GM19193 (cell line): ENCODE measurements around the gene TMEM260.

ENCODE experiments used
- POLR2A ChIP-seq: IDR thresholded peaks from 4 replicates; pipeline ENCODE4 v1.6.1; 2011; ENCODE audit not compliant: insufficient read depth, insufficient read length; ENCODE audit errors: extremely low read depth

Gene TMEM260

GRCh38 chr14:56648508-56649301, 69.1 kb downstream of the TMEM260 start:
- no peak for TF ChIP-seq POLR2A

DNA sequence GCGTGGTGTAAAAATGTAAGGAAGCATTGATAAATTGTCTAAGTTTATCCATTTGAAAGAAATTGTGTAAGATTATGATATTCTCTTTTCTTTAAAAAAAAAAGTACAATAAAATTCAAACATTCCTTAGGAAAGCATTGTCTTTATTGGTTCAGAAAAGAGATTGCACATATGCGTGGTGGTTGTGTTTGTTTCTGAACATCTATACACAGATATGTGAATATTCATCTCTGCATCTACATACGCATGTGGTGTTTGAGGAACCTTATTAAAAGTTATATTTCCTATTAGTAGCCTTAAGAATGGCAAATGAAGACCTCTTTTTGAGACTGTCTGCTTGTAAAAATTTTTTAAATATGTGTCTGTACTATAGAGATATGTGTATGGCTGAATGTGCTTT, 69.8 kb downstream of the TMEM260 start:
- no peak for TF ChIP-seq POLR2A

DNA sequence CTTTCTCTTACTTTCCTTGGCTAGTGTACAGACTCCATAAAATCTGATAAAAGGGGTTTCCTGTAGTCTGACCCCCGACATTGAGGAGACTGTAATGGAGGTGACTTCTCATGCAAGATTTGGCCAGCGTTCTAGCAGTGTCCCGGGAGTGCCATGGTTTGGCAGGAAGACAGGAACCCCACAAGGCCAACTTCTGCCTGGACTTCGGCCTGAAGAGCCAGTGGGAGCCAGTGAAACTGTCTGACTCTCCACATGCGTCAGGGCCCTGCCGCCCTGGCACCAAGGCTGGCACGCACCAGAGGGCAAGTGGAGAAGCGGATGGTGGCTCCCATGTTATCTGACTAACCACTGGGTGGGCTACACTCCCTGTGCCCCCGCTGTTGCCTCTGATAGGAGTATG, 70.5 kb downstream of the TMEM260 start:
- no peak for TF ChIP-seq POLR2A

- TF ChIP-seq POLR2A, result no peak
Observed at GRCh38 chr14:56650979-56651378, 71.4 kb downstream of the TMEM260 start.

DNA sequence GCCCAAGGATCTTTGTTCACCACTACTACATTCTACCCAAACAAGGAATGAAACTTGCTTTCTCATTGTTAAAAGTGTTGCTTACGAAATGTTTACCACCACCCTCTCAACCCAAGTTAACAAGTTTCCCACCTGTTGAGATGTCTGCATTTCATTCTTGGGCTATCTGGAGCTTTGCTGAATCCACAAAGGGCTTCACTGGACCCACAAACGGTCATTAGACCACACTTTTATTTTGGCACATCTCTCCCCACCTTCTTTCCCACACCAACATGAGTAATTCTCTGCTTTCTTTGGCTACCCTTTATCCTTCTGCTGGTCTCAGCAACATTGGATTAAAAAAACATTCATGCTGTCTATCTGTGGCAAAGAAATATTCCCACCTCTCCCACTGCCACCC, 78.0 kb downstream of the TMEM260 start:
- no peak for TF ChIP-seq POLR2A

- TF ChIP-seq POLR2A, result no peak
Observed at GRCh38 chr14:56659378-56659777, 79.8 kb downstream of the TMEM260 start.

- TF ChIP-seq POLR2A, result no peak
Observed at GRCh38 chr14:56659964-56660551, 80.5 kb downstream of the TMEM260 start.

- no peak for TF ChIP-seq POLR2A
Observed at GRCh38 chr14:56660677-56661389, 81.2 kb downstream of the TMEM260 start.

DNA sequence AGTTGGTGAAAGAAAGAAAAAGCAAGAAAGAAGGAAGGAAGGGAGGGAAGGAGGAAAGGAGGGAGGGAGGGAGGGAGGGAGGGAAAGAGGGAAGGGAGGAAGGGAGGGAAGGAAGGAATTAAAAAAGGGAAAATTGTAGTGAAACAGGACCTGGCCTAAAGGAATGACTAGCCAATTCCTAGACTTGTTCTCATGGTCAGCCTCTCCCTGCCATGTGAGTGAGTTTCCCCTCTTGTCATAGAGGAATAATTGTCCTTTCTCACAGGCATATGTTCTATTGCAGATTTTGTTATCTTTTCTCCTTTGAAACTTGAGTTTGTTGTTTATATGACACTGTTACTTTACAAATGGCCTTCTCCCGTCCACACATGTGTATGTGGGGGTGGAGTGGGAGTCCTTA, 81.9 kb downstream of the TMEM260 start:
- no peak for TF ChIP-seq POLR2A

DNA sequence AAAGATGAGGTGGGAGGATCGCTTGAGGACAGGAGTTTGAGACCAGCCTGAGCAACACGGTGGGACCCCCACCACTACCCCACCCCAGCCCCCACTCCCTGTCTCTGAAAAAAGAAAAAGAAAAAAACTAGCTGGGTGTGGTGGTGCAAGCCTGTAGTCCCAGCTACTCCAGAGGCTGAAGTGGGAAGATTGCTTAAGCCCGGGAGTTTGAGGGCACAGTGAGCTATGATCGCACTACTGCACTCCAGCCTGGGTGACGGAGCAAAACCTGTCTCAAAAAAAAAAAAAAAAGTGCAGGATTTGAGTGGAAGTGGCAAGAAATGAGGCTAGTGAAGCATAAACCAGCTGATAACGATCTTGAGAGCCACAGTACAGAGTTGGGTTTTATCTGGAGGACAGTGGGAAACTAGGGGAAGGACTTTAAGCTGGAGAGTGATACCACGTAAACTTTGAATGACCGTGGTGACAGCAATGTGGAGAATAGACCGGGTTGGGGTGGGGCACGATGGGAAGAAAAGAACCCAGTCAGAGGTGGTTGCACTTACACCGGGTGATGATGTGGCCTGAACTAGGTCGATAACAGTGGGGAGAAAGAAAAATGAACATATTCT, 85.3 kb downstream of the TMEM260 start:
- no peak for TF ChIP-seq POLR2A

DNA sequence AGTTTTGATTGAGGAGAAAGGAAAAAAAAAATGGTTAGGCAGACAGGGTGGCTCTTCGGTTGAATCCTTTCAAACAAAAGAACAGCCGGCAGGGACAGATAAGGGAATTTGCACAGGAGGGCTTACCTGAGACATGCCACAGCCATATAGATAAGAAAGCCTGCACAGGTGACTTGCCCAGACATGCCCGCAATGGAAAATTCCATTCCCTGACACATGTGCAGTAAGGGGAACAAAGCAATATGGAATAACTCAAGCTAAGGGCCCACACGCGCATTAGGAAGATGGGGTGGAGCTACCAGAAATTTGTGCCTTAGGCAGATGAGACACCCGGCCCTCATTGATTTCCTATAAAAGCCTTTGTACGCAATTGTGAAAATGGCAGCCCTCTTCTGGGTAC, 86.7 kb downstream of the TMEM260 start:
- TF ChIP-seq POLR2A, result no peak

GRCh38 chr14:56666716-56667115, 87.1 kb downstream of the TMEM260 start:
- no peak for TF ChIP-seq POLR2A

- TF ChIP-seq POLR2A, result no peak
Observed at GRCh38 chr14:56676042-56676441, 96.4 kb downstream of the TMEM260 start.

- no peak for TF ChIP-seq POLR2A
Observed at GRCh38 chr14:56678838-56679237, 99.2 kb downstream of the TMEM260 start.

DNA sequence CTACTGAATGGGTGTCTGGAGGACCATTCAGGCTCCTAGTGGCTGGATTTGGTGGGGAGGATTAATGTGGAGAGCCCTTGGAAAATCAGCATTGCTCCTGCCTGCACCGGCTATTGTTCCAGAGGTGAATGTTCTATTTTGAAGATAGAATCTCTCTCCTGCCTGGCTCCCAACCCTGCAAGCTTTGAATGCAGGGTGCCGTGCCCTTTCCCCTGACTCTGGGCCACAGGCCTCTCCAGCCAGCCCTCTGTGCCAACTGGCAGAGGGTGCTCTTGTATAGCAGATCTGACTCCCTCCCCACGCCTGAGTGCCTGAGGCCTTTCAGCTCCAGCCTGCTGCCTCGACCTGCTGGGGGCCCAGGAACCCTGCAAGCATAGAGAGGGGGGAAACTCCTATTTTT, 106.8 kb downstream of the TMEM260 start:
- no peak for TF ChIP-seq POLR2A
